HG03159 (cell line): Measurements from ENCODE around the gene CD47.

Experiments
- ATAC-seq: cut with Tn5 transposase; IDR thresholded peaks from one replicate; pipeline ENCODE4 v1.9.1; 2021; ENCODE audit warnings: mild to moderate bottlenecking, moderate library complexity; ENCODE audit not compliant: unreplicated experiment

CD47 gene

DNA sequence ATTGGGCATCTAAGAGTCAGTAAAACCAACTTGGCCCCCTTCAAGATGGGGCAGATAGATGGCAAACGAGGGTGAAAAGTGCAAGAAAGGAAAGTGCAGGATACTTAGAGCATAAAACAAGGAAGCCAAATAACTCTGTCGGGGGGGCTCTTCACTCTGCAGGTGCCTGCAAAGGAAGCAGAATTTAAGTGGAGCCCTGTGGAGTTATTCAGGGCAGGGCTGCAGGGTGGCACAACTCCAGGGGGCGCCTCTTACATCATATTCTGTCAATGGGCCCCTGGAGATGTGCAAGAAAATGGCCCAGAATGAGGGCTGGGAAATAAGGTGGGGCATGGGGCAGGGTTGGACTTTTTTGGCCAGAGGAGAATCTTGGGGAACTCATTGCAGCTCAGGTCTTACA, 69.7 kb downstream of the CD47 start:
- ATAC-seq, result no peak

DNA sequence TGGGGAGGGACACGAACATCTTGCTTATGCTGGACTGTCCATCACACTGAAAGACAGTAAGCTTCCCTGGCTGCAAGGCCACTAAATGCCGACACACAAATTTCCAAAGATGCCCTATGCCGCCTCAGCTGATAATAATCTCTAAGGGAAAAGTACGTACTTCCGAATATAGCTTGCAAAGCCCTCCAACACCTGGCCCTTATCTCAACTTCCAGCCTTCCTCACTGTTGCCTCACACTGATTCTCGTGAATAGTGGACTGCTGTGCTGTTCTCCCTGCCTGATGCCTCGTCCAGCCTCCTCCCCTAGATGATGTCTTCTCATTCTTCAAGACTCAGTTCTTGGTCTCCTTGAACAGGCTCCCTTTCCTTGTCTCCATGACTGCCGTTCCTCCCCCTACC, 72.3 kb downstream of the CD47 start:
- no peak for ATAC-seq

DNA sequence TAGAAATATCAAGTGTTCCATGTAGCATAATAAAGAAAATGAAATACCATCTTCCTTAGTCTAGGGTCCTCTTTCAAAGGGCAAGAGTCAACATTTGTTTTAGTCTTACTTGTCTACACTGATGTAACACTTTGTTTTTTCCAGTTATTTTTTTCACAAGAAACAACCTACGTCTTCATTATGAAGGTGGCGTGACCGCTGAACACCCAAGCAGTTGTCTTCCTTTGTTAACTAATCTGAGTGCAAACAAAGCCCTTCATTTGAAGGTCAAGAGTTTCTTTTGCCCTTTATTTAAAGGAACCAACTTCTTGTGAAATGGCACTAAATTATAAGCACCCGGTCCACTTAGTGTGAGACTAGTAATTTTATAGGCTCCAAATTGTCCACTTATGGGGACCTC, 73.2 kb downstream of the CD47 start:
- no peak for ATAC-seq

DNA sequence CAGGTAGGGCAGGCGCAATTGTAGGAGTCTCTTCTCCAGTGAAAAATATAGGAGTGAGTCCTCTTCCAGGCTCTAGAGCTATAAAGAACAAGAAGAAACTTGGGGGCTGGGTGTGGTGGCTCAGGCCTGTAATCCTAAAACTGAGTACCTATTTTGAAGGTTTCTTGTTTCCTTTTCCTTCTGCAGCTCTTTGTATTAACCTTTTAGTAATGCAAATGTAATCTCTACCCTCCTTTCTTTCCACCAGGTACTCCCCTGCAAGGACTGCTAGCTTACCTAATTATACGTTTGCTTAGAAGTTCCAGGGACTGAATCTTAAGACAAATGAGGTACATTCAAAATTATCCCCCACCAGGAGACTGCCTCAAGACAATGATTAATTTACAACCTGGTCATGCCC, 75.9 kb downstream of the CD47 start:
- no peak for ATAC-seq

DNA sequence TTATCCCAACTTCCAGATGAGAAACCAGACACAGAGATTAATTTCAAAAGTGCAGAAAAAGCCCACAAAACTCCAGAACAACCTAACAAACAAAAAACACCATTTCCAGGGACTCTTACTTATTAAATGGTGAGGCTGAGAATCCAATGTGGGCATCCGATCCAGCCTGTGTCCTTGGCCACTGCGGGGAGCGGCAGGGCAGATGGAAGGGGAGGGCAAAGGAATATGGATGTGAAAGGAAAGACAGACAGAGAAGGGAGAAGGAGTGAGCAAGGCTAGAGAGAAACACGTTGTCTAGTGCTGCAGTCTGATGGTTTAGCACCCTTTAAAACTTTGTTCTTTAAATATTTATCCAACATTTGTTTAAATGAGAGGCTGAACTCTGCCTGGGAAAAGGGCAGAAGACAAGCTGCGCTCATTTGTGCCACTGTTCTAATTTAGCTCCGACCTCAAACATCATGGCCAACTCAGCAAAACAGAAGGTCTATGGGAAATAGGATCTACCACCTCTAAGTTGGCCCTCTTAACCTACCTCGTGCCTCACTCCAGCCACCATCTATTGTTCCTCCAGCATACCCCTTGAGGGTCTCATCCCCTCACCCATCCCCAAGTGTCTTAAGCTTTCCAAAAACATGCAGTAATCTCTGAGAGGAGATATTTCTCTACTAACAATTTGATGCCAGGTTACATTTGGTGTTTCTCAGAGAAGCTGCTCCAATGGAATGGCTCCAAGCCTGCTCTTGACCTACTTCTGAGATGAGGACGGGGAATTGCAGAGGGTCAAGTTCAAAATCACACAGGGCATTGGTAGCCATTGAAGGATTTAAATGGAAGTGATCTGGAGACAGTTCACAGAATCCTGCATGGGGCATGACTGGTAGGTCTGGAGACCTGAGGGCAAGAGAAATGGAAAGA, 77.4 kb downstream of the CD47 start:
- ATAC-seq, result no peak

DNA sequence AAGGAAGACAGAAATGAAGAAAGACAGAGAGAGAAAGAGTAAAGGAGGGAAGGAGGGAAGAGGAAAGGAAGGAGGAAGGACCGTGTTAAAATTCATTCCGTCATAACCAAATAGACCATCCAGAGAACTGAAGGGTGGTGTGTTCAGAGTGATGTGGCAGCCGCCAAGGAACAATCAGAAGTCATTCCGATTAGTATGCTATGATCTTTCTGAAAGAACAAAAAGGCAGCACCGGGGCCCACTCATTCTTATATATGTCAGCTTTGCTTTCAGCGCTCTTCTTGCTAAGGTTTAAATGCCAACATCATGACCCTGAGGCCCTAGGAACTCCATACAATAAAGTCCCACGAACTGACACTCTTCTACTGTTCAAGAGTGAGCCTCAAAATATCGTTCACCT, 78.5 kb downstream of the CD47 start:
- no peak for ATAC-seq

DNA sequence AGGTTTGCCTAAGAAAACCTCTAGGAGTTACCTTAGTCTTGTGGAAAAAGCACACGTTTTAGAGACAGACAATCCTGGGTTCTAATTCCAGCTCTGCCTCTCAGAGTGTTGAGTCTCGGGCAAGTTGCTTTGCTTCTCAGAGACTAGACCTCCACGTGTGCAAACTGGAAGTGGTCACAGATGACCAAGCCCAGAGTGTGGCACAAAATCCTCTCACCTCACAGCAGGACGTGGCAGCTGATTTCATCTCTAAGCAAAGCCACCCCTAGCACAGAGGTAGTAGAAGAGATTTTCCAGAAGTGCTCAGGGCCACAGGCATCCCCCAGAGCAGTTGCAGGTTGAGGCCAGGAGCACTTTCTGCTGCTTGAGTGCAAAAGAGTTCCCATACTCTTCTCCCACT, 79.2 kb downstream of the CD47 start:
- ATAC-seq, result no peak

DNA sequence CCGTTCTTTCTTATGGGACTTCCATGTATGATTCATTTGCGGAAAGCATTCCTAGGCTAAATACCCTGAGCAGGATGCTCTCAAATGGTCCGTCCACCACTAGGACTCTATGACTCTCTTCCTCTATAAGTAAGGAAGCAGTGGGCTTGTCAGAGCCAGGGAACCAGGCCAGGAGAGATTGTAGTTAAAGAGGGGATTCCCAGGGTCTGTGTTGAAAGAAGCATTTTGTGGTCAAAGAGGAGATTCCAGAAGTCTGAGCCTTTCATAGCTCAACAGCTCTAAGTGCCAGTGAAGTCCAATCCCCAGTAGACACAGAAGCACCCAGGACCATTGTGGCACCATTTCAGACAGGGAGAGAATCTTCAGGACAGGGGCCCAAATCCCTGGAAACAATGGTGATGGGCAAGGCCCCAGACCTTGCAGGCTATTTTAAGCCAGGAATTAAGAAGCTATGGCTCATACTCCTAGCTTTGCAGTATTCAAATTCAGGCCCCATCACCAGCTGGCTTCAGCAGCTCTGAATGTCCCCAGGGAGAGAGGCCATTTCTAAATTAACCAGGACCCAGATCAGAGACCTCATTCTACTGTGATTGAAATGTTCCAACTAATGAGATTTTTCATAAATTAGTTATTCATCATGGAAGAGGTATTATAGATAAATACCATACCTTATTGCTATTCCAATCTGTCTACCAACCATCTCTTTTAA, 81.7 kb downstream of the CD47 start:
- no peak for ATAC-seq

DNA sequence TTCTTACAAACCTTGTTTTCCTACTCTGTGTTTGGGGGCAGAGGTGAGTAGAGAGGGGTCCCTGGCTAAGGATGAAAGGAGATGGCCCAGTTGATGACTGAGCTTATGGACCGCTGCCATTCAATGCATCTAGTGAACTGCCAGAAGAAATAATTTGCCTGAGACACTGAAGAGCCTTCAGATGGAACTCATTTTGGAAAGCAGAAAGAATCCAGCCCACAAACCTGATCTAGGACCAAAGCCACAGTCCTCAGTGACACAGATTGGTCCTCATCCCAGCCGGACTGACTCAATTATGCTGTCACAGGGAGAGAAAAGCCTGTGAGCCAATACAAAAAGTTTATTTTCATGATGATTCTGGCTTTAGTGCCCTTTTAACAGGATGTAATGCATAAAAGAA, 82.7 kb downstream of the CD47 start:
- ATAC-seq, result no peak

DNA sequence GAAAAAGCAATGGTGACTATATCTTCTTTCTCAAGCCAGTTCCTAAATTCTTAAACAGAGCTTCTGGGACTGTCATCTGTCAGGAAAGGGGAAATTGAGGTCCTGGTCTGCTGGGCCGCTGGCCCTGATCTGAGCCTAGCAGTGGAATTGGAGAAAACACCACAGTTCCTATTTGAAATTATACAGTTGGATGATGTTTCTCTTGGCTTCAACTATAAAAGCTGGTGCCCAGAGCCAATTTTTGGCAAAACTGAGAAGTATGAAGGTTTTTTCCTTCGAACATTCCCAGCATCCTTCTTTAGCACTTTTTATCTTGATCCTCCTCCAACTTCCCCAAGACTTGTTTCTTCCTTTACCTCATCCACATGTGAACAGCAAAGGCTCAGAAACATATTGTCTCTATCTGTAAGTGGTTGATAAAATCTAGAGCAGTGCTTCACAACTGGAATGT, 83.9 kb downstream of the CD47 start:
- ATAC-seq, result no peak

DNA sequence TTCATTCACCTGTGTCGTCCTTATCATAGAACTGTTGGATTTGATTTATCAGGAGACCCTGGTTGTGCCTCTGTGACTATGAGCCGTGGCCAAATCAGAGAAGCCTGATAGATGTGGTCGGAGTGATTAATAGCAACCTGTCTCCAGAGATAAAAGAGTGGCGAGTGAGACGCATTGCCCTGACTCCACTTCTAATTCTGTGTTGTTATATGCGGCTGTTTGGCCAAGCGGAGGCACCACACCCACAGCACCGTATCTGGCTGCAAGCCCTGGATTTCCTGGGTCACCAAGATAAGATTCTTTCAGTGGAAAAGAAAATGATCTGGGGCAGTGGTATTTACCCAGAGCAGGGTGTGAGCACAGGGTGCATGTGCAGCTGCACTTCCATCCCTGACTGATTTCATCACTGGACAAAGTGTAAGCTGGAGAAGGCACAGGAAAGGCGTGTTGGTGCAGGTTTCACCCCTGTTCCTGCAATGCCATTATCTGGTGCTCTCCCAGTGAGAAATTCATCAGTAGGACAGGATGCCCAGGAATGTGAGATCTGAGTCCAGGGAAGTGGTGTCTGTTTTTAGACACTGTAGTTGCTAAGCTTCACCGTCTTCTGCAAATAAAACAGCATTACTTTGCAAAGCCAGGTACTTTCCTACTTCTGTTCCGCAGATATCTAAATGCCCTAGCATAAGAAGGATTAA, 84.6 kb downstream of the CD47 start:
- no peak for ATAC-seq

DNA sequence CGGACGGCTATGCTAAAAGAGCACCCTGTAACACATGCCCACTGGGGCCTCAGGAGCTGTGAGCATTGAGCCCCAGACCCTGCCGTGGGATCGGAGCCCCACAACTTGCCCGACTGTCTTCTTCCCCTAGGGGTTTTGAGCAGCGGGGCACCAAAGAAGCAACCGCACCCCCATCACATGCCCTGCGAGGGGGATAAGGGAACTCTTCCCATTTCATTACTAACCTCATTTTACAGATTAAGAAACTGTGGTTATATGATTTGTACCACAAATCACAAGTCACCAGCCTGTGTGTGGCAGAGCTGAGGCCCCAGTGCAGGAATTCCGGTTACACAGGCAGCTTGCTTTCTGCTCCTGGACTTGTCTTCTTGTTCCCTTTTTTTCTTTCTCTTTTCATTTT, 86.2 kb downstream of the CD47 start:
- no peak for ATAC-seq

DNA sequence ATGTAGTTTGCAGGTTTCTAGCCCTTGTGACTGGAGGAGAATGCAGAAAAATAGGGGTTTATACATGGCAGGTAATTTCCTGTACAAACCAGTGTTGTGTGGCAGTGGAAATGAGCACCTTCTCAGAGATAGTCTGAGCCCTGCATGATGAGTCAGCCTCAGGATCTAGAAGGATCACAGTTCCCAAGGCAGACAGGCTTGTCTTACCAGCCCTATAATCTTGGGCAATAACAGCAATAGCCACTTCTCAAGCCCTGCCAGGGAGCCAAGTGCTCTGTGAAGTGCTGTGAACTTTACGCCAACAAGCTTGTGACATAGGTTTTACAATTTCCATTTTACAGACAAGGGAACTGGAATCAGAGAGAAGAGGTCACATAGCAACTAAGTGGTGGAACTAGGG, 89.4 kb downstream of the CD47 start:
- no peak for ATAC-seq

DNA sequence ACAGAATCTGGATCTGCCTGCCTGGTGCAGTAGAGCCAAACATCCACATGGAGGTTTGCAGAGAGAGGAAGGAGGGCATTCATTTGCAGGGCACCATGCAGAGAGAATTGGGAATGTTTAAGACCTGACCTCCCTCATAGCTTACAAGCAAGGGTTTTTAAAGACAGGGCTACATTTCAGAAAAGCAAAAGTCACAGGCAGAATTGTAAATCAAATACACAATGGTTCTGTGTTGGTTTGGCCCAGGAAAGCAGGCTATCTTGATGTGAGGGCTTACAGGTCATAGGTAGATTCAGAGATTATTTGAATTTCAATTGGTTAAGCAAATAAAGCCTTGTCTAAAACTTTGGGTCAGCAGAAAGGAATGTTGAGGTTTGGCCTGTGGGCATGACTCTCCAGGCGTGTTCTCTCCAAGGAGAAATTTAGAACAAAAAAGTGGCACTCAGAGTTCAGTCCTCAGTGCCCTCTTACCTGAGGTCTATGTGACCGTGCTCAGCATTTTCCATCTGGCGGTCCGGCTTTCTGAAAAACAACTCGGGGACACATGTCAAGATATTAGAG, 91.5 kb downstream of the CD47 start:
- ATAC-seq, result no peak

DNA sequence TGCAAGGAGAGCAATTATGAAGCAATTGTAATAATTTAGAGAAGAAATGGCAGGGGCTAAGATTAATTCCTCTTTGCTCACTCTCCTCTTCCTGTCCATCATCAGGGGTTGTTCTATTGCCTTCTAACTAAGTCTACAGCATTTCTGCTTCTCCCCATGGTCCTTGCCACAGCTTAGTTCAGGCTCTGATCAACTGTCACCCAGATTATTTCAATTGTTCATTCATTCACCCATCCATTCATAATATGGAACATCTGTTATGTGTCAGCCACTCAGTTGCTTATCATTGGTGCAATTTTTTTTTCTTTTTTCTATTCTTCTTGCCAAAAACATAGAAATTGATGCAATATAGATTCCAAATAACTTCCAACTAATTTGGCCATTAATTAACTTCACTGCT, 93.2 kb downstream of the CD47 start:
- no peak for ATAC-seq

DNA sequence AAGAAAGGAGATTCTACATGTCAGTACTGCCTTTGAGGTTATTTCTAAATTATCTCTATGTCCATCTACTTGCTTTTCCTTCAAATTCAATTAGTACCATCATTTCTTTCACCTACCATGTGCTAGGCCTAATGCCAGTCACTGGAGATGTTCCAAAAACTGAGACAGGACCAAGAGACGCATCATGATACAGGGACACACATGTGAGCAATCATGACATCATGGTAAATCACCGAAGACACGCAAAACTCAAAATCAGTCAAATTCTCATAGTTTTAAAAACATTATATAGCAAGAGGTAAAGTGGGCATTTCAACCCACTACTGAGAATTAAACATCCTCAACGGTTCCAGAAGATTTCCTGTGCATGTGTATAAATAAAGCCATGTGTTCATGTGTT, 95.0 kb downstream of the CD47 start:
- no peak for ATAC-seq

DNA sequence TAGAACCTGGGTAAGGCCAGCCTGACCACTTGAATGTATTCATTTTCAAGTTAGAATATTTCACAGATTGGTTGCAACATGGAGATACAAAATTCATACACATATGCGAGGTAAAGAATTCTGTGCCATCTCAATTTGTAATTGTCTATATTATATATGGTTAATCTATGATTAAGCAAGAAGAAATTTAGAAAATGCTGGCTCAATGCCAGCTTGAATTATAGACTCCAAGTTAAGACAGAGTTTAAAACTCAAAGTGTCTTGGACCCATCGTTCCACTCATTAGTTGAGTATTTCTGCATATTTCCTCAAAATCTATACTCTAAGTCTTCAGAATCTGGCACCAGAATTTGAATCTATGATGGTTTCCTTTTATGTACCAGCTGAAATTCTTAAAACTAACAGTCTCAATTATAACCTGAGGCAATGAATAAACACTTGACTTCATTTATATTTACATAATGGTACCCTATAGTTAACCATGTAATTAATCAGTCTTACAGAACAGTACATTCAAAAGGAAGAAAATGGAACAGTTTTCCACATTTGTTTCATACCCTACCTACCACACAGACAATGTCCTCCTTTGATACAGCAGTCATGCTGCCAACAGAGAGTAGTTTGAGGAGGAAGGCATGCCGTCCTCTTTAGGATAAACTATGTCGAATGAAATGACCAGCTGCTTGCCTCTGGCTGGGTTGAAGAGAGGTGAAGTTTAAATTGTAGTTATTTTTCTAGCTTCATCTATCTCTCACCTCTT, 95.7 kb downstream of the CD47 start:
- no peak for ATAC-seq

DNA sequence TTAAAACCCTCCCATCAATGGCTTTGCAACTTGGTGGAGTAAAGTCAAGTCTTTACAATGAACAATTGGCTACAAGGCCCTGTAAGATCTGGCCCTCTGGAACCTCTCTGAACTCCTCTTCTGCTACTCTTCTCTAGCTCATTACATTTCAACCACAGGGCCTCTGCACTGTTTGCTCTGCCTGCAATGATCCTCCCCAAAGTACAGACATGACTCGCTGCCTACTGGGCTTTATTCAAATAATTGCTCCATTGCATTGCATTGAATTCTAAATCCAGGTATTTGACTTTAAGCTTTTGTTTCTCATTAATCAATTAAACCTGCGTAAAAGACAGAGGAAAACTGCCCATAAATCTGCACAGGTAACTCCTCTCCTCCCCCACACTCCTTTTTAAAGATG, 96.7 kb downstream of the CD47 start:
- ATAC-seq, result no peak

DNA sequence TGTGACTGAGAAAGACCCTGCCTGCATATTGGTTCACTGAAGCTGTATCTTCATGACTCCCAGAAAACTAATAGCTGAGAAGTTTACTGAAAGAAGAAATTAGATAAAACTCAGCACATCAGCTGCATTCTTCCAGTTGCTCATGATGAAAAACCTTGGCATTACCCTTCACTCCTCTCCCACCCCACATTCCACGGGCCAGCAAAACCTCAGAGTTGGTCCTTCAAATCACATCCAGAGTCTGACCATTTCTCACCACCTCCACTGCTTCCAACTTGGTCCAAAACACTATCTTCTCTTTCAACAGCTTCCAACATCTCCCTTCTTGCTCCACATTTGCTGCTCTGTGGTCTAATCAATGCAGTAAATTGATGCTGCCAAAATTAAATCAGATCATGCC, 97.1 kb downstream of the CD47 start:
- no peak for ATAC-seq
